Right renal pelvis (tissue), 4 donors: ENCODE data around the gene C4orf50. TPM values are rescaled to one million over a fixed set of nuclear protein-coding genes. Genes with fewer than 3 reads are reported as not detected.
A peak's percentile ranks its signal among the peaks of the same experiment; 100 is the strongest.
"Not testable (repeated sequence)": the region's sequence is repeated elsewhere in the genome, so short reads cannot be mapped to it uniquely, and the experiment has no call there.

Experiments
- DNase-seq, 4 donors: peaks; one replicate each; pipeline ENCODE4 v3.0.0-alpha.2; 2013; ENCODE audit warnings: low read depth in 4 of 4, low spot score in 3 of 4, missing footprints in 1 of 4
- polyA plus RNA-seq, 4 donors: library from polyadenylated mRNA; unstranded; fragments of 120-200 nt; gene quantifications; one replicate each; pipeline ENCODE4 v1.2.1, GENCODE V29; 2013; ENCODE audit not compliant: insufficient read length in 4 of 4

C4orf50 gene
- polyA plus RNA-seq, 4 donors = 0.01 TPM; not detected in 1

DNA sequence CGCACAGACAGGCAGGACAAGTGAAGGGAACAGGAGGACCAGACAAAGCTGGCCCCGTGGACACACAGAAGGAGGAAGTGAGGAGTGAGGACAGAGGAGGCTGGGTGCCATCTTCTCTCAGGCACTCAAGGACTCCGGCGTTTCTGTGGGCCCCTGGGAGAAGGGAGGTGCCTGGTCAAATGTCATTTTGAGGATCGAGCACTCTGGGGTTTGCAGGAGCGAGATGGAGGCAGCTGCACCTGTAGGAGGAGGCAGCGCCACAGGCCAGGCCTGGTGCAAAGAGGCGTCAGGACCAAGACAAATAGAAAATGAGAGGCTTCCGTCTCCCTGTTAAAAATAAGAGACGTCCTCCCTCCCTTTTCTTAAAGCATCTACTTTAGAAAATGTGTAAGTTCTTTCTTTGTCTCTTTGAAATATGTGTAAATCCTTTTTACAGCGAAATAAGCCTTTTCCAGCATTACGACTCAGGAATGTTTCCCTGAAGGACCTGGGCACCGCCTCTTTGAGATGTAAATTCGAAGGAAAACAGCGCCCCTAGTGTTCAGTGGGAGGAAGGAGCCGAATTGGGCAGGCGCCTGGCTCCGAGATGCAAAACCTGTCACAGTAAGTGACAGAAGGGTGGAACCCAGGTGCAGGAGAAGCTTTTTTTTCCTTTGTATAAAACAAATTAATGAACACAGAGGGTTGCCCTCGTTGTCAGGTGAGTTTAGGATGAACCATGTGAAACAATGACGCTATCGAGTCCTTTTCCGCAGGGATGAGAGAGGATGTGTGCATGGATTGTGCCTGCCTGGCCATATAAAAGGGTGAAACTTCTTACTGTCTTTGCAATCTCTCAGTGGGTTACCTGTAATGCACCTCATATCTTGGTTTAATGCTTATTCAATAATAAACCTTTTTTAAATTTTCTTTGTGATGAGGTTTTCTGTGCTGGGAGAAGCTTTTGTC, 1.4 kb upstream of the C4orf50 start:
- DNase-seq = peak in 2 of 4 donors; percentile 45 to 47

DNA sequence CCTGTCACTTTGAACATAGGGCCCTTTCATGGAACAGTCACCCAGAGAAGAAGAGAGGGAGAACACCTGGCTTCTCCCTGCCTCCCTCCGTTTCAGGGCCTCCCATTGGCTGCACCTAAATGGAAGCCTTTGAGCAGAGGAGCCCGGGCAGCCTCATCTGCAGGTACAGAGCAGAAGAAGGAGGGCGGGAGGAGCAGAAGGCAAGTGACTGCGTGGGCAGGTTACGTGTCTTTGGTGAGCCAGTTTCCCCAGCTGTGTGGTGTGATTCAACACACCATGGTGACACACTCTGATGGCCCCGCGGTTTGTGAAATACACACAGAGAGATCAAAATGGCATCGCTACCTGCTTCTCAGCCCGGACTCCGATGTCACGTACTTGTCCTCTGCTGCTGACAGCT, 431 bp downstream of the C4orf50 start:
- DNase-seq = no peak

DNA sequence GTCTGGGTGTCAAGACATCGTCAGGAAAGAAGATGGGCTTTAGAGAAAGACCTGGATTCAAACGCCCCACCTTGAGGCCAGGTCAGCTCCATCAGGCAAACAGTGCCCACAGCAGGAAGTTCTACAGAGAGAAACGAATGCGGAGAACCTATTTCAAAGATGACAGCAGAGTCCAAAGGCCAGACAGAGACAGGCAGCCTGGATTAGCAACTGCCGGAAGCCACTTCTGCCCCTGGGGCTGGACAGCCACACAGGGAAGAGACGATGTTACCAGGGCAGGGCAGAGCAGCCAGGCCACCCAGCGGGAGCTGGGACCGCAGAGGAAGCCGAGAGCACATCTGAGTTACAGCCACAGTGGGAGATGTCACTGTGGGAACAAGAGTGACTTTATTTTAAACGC, 1.2 kb downstream of the C4orf50 start:
- DNase-seq = no peak

DNA sequence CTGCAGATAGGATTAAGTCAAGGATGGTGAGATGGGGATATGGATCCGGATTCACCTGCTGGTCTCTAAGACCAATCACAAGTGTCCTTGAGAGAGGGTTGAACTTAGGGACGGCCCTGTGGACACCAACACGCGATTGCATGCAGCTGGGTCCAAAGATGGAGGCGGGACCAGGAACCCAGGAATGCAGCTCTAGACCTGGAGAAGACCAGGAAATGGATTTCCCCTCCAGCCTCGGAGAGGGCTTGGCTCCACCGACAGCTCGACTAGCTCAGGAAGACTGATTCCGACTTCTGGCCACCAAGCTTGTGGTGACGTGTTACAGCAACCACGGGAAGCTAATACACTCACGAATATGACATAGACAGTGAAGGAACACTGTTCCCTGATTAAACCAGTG, 4.7 kb downstream of the C4orf50 start:
- no peak for DNase-seq

DNA sequence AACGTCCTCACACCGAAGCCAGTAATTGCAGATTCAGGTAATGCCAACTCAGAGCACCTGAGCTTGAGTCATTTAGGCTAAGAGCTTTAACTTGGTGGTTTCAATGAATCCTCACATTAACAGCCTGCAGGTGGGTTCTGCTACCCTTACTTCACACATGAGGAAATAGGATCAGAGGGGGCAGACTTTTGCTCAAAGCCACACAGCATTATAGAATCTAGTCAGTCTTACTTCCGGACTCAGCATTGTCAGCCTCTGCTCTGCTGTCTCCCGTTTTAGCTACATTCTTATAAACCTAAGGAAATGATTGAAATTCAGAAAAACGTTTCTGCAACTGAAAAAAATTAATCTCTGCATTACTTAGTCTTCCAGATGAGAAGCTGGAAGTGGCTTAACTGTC, 6.0 kb downstream of the C4orf50 start:
- DNase-seq = no peak

DNA sequence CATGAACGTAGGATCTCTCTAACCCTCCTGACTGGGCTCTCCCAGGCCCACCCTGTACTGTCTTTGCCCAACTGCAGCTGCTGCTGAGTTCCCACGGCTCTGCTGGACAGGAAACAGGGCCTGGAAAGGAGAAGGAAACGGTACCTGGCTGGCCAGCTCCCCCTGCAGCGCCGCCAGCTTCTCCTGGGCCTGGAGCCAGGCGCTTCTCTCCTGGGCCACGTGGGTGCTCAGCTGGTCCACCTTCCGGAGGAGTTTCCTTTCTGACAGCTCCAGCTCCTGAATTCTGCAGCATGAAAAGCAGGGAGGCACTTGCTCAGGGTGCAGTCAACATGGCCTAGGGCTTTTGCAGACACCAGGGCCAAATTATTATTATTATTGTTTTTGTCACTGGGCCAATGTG, 6.5 kb downstream of the C4orf50 start:
- no peak for DNase-seq

DNA sequence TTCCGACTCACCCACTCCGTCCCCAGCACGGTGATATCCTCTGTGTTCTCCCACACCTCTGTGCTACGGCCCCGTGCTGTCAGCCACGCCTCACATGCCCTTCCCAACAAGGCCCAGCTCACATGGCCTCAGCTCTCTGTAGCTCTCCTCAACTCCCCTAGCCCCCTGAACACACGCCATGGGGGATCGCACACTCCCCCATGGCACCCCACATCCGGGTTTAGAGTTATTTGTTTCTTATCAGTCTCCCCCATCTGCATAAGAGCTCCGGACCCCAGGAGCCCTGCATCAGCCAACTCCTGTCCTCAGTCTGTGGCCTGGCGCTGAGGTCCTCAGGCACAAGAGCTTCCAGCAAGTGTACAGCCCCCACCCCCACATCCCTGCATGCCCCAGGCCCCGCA, 7.0 kb downstream of the C4orf50 start:
- no peak for DNase-seq

DNA sequence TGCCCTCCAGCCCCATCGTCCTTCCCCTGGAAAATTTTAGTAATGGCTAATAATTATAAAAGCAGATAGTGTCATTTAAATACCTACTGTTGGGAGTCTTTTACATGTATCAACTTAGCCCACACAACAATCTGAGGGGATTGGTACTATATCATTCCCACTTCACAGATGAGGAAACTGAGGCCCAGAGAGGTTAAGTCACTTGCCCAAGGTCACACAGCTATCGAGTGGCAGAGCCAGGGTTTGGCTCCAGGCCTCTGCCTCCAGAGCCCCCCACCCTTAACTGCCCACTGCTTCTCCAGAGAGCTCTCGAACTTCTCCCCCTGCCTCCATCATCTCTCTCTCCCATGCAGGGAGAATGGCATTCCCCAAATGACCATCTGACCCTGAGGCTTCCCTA, 7.4 kb downstream of the C4orf50 start:
- no peak for DNase-seq

DNA sequence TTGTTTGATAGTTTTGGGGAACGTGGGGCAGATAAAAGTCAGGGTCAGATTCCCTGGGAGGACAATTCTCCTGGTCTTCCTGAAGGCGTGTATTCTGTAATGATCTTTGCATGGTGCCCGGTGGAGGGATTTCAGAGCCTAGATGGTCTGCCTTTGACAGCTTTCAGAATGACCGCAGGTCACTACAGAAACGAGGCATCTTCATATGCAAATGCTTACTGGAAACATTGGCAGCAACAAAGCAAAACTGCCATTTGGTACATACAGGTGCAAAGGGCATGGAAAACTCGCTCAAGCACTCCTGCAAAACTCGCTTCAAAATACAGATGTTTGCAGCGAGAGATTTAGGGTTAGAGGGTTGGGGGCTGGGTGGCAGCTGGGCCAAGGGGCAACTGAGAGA, 8.8 kb downstream of the C4orf50 start:
- DNase-seq = no peak

DNA sequence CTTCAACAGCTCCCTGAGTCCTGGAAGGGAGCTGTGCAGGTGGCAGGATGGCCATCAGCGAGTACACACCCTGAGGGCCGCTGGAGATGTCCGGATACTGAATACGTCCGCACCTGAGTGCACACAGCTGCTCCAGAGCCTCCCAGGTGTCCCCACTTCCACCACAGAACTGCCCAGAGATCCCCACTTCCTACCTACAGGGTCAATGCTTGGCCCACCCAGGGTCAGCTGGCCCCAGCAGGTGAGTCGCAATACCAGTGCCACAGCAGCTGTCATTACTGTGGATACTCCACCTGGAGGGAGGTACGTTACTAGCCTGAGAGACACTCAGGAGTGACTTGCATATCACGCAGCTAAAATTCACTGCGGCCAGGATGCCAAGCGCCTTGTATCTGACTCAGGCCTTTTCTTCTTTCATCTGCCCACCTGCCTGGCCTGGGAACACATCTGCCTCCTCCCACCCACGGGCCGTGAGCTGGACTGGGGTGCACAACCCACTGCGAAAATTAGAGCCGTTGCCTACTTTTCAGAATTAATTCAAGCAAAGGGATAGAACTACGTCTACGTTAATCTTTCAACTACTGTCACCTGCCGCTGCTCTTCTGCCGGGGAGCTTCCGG, 9.4 kb downstream of the C4orf50 start:
- no peak for DNase-seq

DNA sequence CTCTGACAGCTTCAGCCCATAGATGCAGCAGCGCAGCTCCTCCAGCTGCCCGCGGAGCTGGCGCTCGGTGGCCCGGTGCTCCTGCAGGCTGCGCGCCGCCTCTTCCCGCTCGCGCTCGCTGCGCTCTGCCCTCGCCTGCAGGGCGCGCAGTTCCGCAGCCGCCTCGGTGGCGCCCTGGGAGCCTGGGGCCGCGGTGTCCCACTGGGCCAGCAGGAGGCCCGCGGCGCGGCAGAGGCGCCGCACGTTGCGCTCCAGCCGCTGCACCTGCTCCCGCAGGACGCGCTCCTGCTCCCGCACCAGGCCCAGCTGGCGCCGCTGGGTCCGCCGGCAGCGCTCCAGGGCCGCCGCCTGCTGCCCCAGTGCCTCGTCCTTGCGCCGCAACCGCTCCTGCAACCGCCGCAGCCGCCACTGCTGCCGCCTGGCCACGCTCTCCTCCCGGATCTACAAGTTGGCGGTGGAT, 10.1 kb downstream of the C4orf50 start:
- DNase-seq = no peak

DNA sequence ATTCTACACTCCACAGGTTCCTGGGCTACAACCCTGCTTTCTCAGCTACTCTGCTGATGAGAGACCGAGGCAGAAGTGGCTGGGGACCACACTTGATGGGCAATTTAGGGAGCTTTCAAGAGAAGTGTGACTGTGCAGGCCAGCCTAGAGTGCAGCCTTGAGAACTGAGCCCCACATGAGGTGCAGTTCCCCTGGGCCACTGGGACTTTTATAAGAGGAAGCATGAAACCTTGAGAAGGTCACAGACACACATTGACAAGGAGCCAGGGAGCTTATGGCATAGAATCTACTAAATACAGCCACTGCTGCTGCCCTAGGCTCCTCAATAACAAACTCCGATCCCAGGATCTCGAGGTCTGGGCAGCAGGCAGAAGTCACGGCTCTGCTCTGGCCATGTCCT, 13.1 kb downstream of the C4orf50 start:
- DNase-seq = no peak

DNA sequence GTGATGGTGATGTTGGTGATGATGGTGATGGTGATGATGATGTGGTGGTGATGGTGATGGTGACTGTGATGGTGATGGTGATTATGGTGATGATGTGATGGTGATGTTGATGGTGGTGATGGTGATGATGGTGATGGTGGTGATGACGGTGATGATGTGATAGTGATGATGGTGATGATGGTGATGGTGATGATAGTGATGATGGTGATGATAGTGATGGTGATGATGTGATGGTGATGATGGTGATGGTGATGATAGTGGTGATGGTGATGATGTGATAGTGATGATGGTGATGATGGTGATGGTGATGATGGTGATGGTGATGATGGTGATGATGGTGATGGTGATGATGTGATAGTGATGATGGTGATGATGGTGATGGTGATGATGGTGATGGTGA, 14.7 kb downstream of the C4orf50 start:
- not testable (repeated sequence) for DNase-seq

DNA sequence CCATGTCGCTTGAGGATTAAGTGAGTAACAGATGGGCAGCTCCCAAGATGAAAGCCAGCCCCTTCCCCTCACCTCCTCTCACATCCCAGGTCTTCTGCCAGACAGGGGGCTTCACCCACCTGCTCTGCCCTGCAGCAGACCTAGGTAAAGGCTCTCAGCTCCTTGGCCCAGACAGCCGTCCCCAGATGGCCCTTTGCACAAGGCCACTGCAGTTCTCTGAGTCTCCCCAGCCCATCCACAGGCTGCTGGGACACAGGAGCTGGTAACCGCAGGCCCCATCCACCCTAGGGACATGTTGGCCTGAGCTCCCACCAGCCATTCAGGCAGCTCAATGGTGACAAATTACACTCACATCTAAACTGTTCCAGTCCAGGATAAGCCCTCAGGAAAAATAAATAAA, 15.3 kb downstream of the C4orf50 start:
- no peak for DNase-seq

DNA sequence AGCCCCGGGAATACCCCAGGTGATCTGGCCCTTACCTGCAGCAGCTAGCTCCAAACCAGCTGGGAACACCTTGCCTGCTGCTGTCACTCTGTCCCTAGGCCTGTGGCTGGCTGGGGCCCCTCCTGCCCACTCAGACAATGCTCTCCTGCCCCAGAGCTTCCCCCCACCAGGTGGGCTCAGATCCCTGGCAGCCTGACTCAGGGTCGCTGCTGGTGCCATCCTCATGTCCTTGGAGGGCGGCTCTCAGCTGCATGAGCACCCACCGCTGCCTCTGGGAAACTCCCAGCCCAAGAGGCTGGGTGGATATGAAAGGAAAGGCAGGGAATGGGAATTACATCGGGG, 15.8 kb downstream of the C4orf50 start:
- no peak for DNase-seq

DNA sequence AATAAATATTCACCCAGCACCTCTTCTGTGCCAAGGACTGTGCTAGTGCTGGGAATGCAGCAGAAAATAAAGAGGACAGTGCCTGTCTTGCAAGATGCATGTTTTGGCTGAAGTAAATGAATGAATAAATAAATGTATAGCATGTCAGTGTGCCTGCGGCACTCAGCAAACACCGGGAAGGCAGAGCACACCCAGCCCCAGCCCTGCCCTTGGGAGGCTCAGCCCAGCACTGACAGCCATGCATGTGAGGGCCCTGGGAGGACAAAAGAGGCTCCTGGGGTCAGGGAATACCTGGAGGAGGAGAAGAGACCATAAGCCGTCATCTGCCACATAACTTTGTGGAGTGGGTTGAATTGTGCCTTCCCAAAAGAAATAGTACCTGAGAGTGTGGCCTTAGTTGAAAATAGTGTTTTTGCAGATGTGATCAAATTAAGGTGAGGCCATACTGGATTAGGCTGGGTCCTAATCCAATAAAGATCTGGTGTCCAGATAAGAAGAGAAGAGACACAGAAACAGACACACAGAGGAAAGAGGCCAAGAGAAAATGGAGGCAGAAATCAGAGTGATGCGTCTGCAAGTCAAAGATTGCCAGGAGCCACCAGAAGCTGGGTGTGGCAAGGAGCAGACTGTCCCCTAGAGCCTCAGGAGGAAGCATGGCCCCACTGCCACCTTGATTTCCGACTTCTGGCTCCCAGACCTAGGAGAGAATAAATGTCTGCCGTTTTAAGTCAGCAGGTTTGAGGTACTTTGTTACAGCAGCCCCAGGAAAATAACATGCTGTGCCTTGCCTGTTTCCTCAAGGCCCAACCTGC, 16.3 kb downstream of the C4orf50 start:
- DNase-seq = no peak

DNA sequence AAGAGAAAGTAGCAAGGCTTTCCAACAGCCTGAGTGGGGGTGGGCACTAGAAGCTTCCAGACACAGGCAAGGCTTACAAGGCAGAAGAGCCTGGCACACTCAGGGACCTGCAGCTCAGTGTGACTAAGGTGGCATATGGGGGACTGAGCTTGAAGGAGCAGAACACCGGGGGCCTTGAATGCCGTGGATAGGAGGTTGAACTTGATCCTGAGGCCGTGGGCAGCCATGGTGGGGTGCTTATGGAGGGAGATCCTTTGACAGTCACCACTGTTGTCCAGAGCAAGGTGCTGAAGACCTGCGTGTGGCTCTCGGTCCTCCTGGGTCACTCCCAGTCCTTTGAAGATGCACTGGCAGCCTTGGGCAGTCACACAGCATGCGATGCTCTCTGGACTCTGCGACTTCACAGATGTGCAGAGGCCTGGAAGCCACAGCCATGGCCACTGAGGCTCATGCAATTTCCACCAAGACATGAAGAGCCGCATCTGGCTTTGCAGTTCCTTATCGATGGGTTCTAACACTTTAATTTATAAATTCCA, 18.3 kb downstream of the C4orf50 start:
- no peak for DNase-seq

DNA sequence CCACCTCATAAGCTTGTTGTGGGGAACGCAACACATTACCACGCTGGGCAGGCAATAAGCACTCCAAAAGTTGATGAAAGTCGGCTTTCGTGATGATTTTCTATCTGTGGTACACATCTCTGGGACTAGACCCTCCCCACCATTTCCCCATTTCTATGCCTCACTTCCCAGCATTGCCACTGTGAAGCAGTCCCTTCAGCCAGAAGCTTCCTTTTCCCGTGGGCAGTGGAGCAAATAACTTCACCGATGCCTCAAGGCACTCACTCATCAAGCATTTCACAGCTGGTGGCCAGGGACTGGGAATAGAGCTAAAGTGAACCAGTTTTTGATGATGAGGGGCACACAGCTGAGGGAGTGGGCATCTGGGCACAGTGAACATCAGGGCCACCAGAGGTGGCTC, 18.9 kb downstream of the C4orf50 start:
- no peak for DNase-seq

DNA sequence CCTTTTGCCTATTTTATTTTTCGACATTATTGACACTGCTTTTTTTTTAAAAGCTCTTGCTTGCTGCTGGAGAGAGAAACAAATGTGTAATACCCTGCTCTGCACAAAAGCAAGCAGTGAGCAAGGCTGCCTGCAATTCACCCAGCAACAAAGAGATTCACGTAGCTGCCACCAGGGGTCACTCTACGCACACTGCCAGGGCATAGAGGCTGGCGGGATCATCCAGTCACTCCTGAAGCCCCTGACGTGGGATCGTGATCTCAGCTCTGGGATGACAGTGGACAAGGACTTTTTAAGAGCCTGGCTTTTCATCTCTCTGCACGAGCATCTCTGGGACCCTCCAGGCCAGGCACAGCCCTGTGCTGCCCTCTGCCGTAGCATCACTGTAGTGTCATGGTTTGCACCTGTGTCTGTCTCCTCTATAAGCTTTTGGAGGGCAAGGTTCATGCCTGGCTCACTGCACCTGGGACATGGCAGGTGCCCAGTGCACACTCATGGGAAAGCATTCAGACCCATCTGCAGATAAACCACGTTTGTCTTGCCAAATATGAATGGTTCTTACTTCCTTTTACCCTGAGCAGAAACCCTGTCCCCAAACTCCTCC, 19.8 kb downstream of the C4orf50 start:
- peak; percentile 51 to 70 (median 62) for DNase-seq

DNA sequence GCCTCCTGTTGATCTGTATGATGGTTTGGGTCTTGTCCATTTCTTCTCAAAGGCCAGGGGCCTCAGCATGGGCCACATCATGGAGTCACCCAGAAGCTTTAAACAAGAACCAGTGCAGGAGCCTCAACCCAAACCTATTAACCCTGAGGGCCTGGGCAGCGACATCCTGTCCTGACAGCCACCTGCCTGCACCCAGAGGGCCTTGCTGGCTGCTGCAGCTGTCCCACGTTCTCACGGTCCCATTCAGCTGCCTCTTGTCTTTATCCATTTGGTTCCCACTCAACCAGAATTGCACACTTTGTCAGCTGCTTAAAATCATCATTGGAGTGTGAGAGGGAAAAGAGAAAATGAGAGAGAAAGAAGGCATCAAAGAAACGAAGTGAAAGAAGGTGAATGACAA, 21.6 kb downstream of the C4orf50 start:
- DNase-seq = no peak
